Measurements from ENCODE around the gene CD47. TPM values are rescaled to one million over a fixed set of nuclear protein-coding genes. Genes with fewer than 3 reads are reported as not detected.

Gene CD47
- total RNA-seq, 1 experiment from 2014 or later = 76.9 TPM

- ChIA-PET CTCF (no interaction called here), POLR2A (ENCODE audit: unreplicated experiment) (no interaction called here)
- no TSS peak for BruUV-seq (replicated peaks)
- Histone ChIP-seq H3K4me2 (no peak overlapping the region), H3K4me1 (replicated peaks; ENCODE audit: insufficient read depth) (0 out of 2 replicates have a peak, but pooled peaks cover 7% of the 10 kb centered on the region), H3K79me2 (ENCODE audit: low read depth) (no peaks in the 10 kb centered on the region), H2AFZ (no peak overlapping the region), H3K9me2 (ENCODE audit: insufficient read depth) (no peaks in the 10 kb centered on the region), H3K27ac (no peak overlapping the region), H3K27me3 (ENCODE audit: insufficient read depth, low read depth) (no peaks in the 10 kb centered on the region), H4K20me1 (ENCODE audit: insufficient read depth) (no peaks in the 10 kb centered on the region), H3K4me3 (no peak overlapping the region), H3K36me3 (ENCODE audit: low read depth) (no peaks in the 10 kb centered on the region), H3K9me3 (ENCODE audit: insufficient read depth, low read depth) (no peaks in the 10 kb centered on the region), H3F3A (ENCODE audit: insufficient read depth, low read depth) (0 out of 2 replicates have a peak, but pooled peaks cover 4% of the 10 kb centered on the region)
- intact Hi-C loops (cut with micrococcal nuclease; ENCODE audit: unreplicated experiment) = no loop called here
- DNase-seq = peak in 1 of 2 experiments; percentile 52
- TF ChIP-seq CTCF (conservative IDR thresholded peaks at IDR 0.05) (no peak), EZH2 (IDR thresholded peaks at IDR 0.05; ENCODE audit: low read depth) (no peak)
These were observed 53.7 kb downstream of the CD47 start for GRCh38 chr3:108036984-108037741.

GRCh38 chr3:108036401-108036800 is 54.4 kb downstream of the CD47 start:
- no peak for TF ChIP-seq CTCF (conservative IDR thresholded peaks at IDR 0.05)
- TF ChIP-seq EZH2 (IDR thresholded peaks at IDR 0.05; ENCODE audit: low read depth) = no peak
- Histone ChIP-seq H3F3A (ENCODE audit: insufficient read depth, low read depth) (0 out of 2 replicates have a peak, but pooled peaks cover 4% of the 10 kb centered on the region), H3K9me2 (ENCODE audit: insufficient read depth) (no peaks in the 10 kb centered on the region), H3K9me3 (ENCODE audit: insufficient read depth, low read depth) (no peaks in the 10 kb centered on the region), H2AFZ (no peak overlapping the region), H3K4me3 (no peak overlapping the region), H3K27ac (no peak overlapping the region), H3K4me2 (no peak overlapping the region), H3K4me1 (replicated peaks; ENCODE audit: insufficient read depth) (0 out of 2 replicates have a peak, but pooled peaks cover 7% of the 10 kb centered on the region), H4K20me1 (ENCODE audit: insufficient read depth) (no peaks in the 10 kb centered on the region), H3K79me2 (ENCODE audit: low read depth) (no peaks in the 10 kb centered on the region), H3K27me3 (ENCODE audit: insufficient read depth, low read depth) (no peaks in the 10 kb centered on the region), H3K36me3 (ENCODE audit: low read depth) (no peaks in the 10 kb centered on the region)
- ChIA-PET CTCF (no interaction called here), POLR2A (ENCODE audit: unreplicated experiment) (interaction anchor here (0.6 kb wide), 1 partner anchor 35 kb away, joined by 4 read pairs; no protein-coding TSS in a partner anchor)
- no TSS peak for BruUV-seq (replicated peaks)
- DNase-seq = no peak
- intact Hi-C loops (cut with micrococcal nuclease; ENCODE audit: unreplicated experiment) = no loop called here

GRCh38 chr3:108035751-108036150 is 55.1 kb downstream of the CD47 start:
- Histone ChIP-seq H2AFZ (no peak overlapping the region), H3K27me3 (ENCODE audit: insufficient read depth, low read depth) (no peaks in the 10 kb centered on the region), H3K9me3 (ENCODE audit: insufficient read depth, low read depth) (no peaks in the 10 kb centered on the region), H4K20me1 (ENCODE audit: insufficient read depth) (no peaks in the 10 kb centered on the region), H3K9me2 (ENCODE audit: insufficient read depth) (no peaks in the 10 kb centered on the region), H3K36me3 (ENCODE audit: low read depth) (no peaks in the 10 kb centered on the region), H3F3A (ENCODE audit: insufficient read depth, low read depth) (0 out of 2 replicates have a peak, but pooled peaks cover 4% of the 10 kb centered on the region), H3K4me1 (replicated peaks; ENCODE audit: insufficient read depth) (0 out of 2 replicates have a peak, but pooled peaks cover 7% of the 10 kb centered on the region), H3K4me3 (no peak overlapping the region), H3K79me2 (ENCODE audit: low read depth) (no peaks in the 10 kb centered on the region), H3K4me2 (no peak overlapping the region), H3K27ac (no peak overlapping the region)
- no peak for DNase-seq
- intact Hi-C loops (cut with micrococcal nuclease; ENCODE audit: unreplicated experiment) = no loop called here
- TF ChIP-seq EZH2 (IDR thresholded peaks at IDR 0.05; ENCODE audit: low read depth) (no peak), CTCF (conservative IDR thresholded peaks at IDR 0.05) (no peak)
- POLR2A ChIA-PET (ENCODE audit: unreplicated experiment) = no interaction called here
- CTCF ChIA-PET = interaction anchor here (0.6 kb wide), 1 partner anchor 91 kb away, joined by 3 read pairs; no protein-coding TSS in a partner anchor
- BruUV-seq (replicated peaks) = no TSS peak
